DMS79 treated with DMSO at 0.1 percent for 48 hours (cell line): ENCODE results near the gene ARID1B.

Experiments
- DNase-seq: peaks from one replicate; lab custom pipeline; 2025; lab: John Stamatoyannopoulos, UW

Gene ARID1B

GRCh38 chr6:156992020-156992804, 215.0 kb downstream of the ARID1B start:
- no peak for DNase-seq

- DNase-seq: no peak
Measured at GRCh38 chr6:156993713-156994112, 216.5 kb downstream of the ARID1B start.

GRCh38 chr6:156994215-156995076, 217.3 kb downstream of the ARID1B start:
- DNase-seq: no peak

- no peak for DNase-seq
Measured at GRCh38 chr6:156995502-156995901, 218.3 kb downstream of the ARID1B start.

GRCh38 chr6:156996265-156996664, 219.1 kb downstream of the ARID1B start:
- no peak for DNase-seq

- no peak for DNase-seq
Measured at GRCh38 chr6:156998794-156999330, 221.7 kb downstream of the ARID1B start.

GRCh38 chr6:156999762-157000161, 222.6 kb downstream of the ARID1B start:
- DNase-seq: no peak

- no peak for DNase-seq
Measured at GRCh38 chr6:157001716-157002115, 224.5 kb downstream of the ARID1B start.

GRCh38 chr6:157002774-157003173, 225.6 kb downstream of the ARID1B start:
- no peak for DNase-seq

GRCh38 chr6:157005940-157006339, 228.8 kb downstream of the ARID1B start:
- no peak for DNase-seq

- DNase-seq: no peak
Measured at GRCh38 chr6:157008568-157008967, 231.4 kb downstream of the ARID1B start.

- no peak for DNase-seq
Measured at GRCh38 chr6:157012355-157012754, 235.2 kb downstream of the ARID1B start.

- DNase-seq: no peak
Measured at GRCh38 chr6:157013649-157014304, 236.6 kb downstream of the ARID1B start.

- no peak for DNase-seq
Measured at GRCh38 chr6:157014871-157015270, 237.7 kb downstream of the ARID1B start.

GRCh38 chr6:157017022-157017421, 239.8 kb downstream of the ARID1B start:
- DNase-seq: no peak

- DNase-seq: no peak
Measured at GRCh38 chr6:157017861-157018260, 240.7 kb downstream of the ARID1B start.

- no peak for DNase-seq
Measured at GRCh38 chr6:157019115-157019641, 242.0 kb downstream of the ARID1B start.

GRCh38 chr6:157019733-157020132, 242.6 kb downstream of the ARID1B start:
- no peak for DNase-seq

GRCh38 chr6:157020398-157020797, 243.2 kb downstream of the ARID1B start:
- DNase-seq: peak; percentile 61

- DNase-seq: peak; percentile 71
Measured at GRCh38 chr6:157020881-157021343, 243.7 kb downstream of the ARID1B start.

GRCh38 chr6:157021344-157021992, 244.3 kb downstream of the ARID1B start:
- DNase-seq: peak; percentile 65
